Smooth muscle cell (in vitro differentiated cells): ENCODE data around the gene SNX24. TPM values are rescaled to one million over a fixed set of nuclear protein-coding genes. Genes with fewer than 3 reads are reported as not detected.
A peak's percentile ranks its signal among the peaks of the same experiment; 100 is the strongest.

Source experiments
- DNase-seq: peaks from one replicate; lab custom pipeline; 2025; ENCODE audit not compliant: unreplicated experiment; lab: John Stamatoyannopoulos, UW
- H2AFZ ChIP-seq: fragments of 200-600 bp; sonication (generic); 2 replicates; pipeline ENCODE4 v1.6.0; 2016; ENCODE audit warnings: antibody characterized with exemption, low read depth, mild to moderate bottlenecking
- H3F3A ChIP-seq: fragments of 200-600 bp; sonication (generic); 2 replicates; pipeline ENCODE4 v1.6.0; 2017; ENCODE audit warnings: antibody characterized with exemption, low read depth
- H3K27ac ChIP-seq: fragments of 200-600 bp; sonication (generic); 2 replicates; pipeline ENCODE4 v1.5.1; 2016; ENCODE audit warnings: low read depth, mild to moderate bottlenecking
- H3K27me3 ChIP-seq: fragments of 200-600 bp; sonication (generic); 2 replicates; pipeline ENCODE4 v1.6.1; 2016; ENCODE audit warnings: low read depth, mild to moderate bottlenecking
- H3K36me3 ChIP-seq: fragments of 200-600 bp; sonication (generic); 2 replicates; pipeline ENCODE4 v1.5.1; 2016; ENCODE audit warnings: low read depth
- H3K4me1 ChIP-seq: fragments of 200-600 bp; sonication (generic); 2 replicates; pipeline ENCODE4 v1.5.1; 2016; ENCODE audit warnings: low read depth
- H3K4me2 ChIP-seq: fragments of 200-600 bp; sonication (generic); 2 replicates; pipeline ENCODE4 v1.6.0; 2016; ENCODE audit warnings: mild to moderate bottlenecking
- H3K4me3 ChIP-seq: fragments of 200-600 bp; sonication (generic); 2 replicates; pipeline ENCODE4 v1.5.1; 2016; ENCODE audit warnings: mild to moderate bottlenecking
- H3K79me2 ChIP-seq: fragments of 200-600 bp; sonication (generic); 2 replicates; pipeline ENCODE4 v1.6.0; 2016; ENCODE audit warnings: low read depth, mild to moderate bottlenecking
- H3K9ac ChIP-seq: fragments of 200-600 bp; sonication (generic); 2 replicates; pipeline ENCODE4 v1.6.0; 2016; ENCODE audit warnings: low read depth
- H3K9me3 ChIP-seq: fragments of 200-600 bp; sonication (generic); replicated peaks from 2 replicates; pipeline ENCODE4 v1.5.1; 2016; ENCODE audit warnings: low read depth
- H4K20me1 ChIP-seq: fragments of 200-600 bp; sonication (generic); 2 replicates; pipeline ENCODE4 v1.6.0; 2016; ENCODE audit warnings: low read depth
- WGBS: methylation state at CpG from one replicate; pipeline ENCODE4 v1.1.7; 2016; ENCODE audit warnings: low lambda C conversion rate; 5-methylcytosine and 5-hydroxymethylcytosine counted together
- polyA plus RNA-seq: library from polyadenylated mRNA; unstranded; fragments of >200 nt; fragmentation: Nextera tagmentation; extraction: Ambion mirVana; gene quantifications from 2 replicates; pipeline ENCODE4 v1.2.1, GENCODE V29; 2016
- total RNA-seq: library from RNA; depleted of rRNA; stranded (reverse); fragments of >200 nt; gene quantifications from 2 replicates; pipeline ENCODE4 v1.2.3, GENCODE V29; 2014
- TF ChIP-seq, protein P1 (sequence below): fragments of 200-600 bp; sonication (generic); IDR thresholded peaks from 2 replicates; pipeline ENCODE4 v1.5.1; 2017; ENCODE audit warnings: borderline replicate concordance, mild to moderate bottlenecking, antibody characterized with exemption; ENCODE audit not compliant: insufficient read depth, poor library complexity, severe bottlenecking

SNX24 gene
- total and polyA plus RNA-seq, 2 experiments from 2014 or later = 15.3 to 44.9 TPM

DNA sequence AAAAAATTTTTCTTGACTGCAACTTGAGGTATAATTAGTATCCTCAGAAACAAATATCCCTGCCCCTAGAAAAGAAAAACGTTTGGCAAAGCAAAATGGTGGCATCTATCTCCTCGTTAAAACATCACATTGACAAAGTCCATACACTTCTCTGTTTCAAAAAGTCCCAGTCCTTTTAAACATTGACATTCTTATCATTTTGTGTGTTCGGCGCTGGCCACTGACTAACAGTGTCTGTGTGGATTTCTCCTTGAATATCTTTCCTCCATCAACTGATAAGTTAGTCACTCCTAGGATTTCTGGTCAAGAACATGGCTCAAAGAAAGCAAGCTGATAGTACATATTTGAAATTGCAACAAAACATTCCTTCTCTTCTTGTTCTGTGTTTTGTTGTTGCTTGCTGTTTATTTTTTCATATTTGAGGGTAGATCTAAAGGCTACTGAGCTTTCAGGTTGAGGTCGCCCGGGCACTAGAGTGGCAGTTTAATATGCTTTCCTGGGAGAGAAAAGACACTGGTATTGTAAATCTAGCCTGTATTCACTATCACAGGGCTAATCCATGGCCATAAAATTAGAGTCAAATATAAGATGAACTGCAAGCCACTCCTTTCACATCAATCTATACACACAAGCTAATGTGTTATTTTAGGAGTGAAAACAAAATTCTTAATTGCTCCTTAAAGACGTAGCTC lies 199.7 kb downstream of the SNX24 start:
- H2AFZ ChIP-seq = peak overlapping the region; percentile 12
- no peaks in the 10 kb centered on the region for H3K9me3 ChIP-seq
- H3K36me3 ChIP-seq = no peaks in the 10 kb centered on the region
- no peaks in the 10 kb centered on the region for H4K20me1 ChIP-seq
- H3K4me3 ChIP-seq = peak overlapping the region; percentile 20
- H3K79me2 ChIP-seq = peaks cover 23% of the 10 kb centered on the region
- H3K9ac ChIP-seq = no peak overlapping the region
- no peak for DNase-seq
- H3F3A ChIP-seq = peaks cover 8% of the 10 kb centered on the region
- no peaks in the 10 kb centered on the region for H3K27me3 ChIP-seq
- WGBS = 10% methylated on average over 7 of the region's 7 CpGs
- H3K27ac ChIP-seq = peak overlapping the region; percentile 28
- peak overlapping the region; percentile 76 for H3K4me2 ChIP-seq
- TF ChIP-seq, protein P1, sequence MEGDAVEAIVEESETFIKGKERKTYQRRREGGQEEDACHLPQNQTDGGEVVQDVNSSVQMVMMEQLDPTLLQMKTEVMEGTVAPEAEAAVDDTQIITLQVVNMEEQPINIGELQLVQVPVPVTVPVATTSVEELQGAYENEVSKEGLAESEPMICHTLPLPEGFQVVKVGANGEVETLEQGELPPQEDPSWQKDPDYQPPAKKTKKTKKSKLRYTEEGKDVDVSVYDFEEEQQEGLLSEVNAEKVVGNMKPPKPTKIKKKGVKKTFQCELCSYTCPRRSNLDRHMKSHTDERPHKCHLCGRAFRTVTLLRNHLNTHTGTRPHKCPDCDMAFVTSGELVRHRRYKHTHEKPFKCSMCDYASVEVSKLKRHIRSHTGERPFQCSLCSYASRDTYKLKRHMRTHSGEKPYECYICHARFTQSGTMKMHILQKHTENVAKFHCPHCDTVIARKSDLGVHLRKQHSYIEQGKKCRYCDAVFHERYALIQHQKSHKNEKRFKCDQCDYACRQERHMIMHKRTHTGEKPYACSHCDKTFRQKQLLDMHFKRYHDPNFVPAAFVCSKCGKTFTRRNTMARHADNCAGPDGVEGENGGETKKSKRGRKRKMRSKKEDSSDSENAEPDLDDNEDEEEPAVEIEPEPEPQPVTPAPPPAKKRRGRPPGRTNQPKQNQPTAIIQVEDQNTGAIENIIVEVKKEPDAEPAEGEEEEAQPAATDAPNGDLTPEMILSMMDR = no peak
- H3K4me1 ChIP-seq = no peaks in the 10 kb centered on the region

DNA sequence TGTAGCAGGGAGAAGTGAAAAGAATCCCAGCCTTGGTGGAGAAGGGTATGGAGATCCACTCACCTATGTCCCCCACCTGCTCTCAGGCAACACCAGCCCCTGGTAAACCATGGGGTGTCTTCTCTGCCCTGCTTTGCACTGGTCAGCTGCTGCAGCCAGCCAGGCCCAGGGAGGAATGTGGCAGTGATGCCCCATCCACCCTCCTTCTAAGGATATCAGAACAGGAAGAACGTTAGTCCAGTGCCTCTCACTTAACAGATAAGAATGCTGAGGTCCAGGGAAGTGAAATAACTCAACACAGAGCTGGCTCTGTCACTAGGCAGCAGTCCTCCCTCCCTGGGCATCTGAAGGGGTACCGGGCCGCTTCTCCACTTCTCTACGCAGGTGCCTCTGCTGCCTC lies 200.8 kb downstream of the SNX24 start:
- Histone ChIP-seq H3K36me3 (no peaks in the 10 kb centered on the region), H4K20me1 (no peaks in the 10 kb centered on the region), H3K4me3 (no peak overlapping the region), H3K27me3 (no peaks in the 10 kb centered on the region), H3K4me1 (no peaks in the 10 kb centered on the region), H3F3A (peaks cover 8% of the 10 kb centered on the region), H3K79me2 (peaks cover 16% of the 10 kb centered on the region), H3K9me3 (no peaks in the 10 kb centered on the region), H2AFZ (no peak overlapping the region), H3K27ac (no peak overlapping the region), H3K4me2 (peak overlapping the region; percentile 28), H3K9ac (no peak overlapping the region)
- TF ChIP-seq, protein P1 = no peak
- 57% methylated on average over 4 of the region's 4 CpGs for WGBS
- no peak for DNase-seq

- H3K9ac ChIP-seq = no peak overlapping the region
- WGBS = 44% methylated on average over 1 of the region's 1 CpG
- H3K27me3 ChIP-seq = no peaks in the 10 kb centered on the region
- no peak for DNase-seq
- no peak overlapping the region for H3K4me3 ChIP-seq
- H3F3A ChIP-seq = peaks cover 8% of the 10 kb centered on the region
- H3K79me2 ChIP-seq = peaks cover 5% of the 10 kb centered on the region
- no peaks in the 10 kb centered on the region for H3K4me1 ChIP-seq
- H3K4me2 ChIP-seq = no peak overlapping the region
- no peaks in the 10 kb centered on the region for H4K20me1 ChIP-seq
- TF ChIP-seq, protein P1 = no peak
- H3K27ac ChIP-seq = peak overlapping the region; percentile 4
- no peak overlapping the region for H2AFZ ChIP-seq
- H3K36me3 ChIP-seq = no peaks in the 10 kb centered on the region
- no peaks in the 10 kb centered on the region for H3K9me3 ChIP-seq
Observed at GRCh38 chr5:123047706-123048105, 202.3 kb downstream of the SNX24 start.

DNA sequence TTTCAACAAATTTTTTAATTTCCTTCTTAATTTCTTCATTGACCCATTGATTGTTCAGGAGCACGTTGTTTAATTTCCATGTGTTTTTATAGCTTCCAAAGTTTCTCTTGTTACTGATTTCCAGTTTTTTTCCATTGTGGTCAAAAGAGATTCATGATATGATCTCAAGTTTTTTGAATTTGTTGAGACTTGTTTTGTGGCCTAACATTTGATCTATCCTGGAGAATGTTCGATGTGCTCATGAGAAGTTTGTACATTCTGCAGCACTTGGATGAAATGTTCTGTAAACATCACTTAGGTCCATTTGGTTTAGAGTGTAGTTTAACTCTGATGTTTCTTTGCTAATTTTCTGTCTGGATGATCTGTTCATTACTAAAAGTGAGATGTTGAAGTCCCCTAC lies 205.8 kb downstream of the SNX24 start:
- no peaks in the 10 kb centered on the region for H3K79me2 ChIP-seq
- no peak for DNase-seq
- WGBS = 93% methylated on average over 2 of the region's 2 CpGs
- no peaks in the 10 kb centered on the region for H3K27me3 ChIP-seq
- TF ChIP-seq, protein P1 = no peak
- no peak overlapping the region for H3K4me3 ChIP-seq
- no peaks in the 10 kb centered on the region for H3K9me3 ChIP-seq
- H3K9ac ChIP-seq = no peak overlapping the region
- no peaks in the 10 kb centered on the region for H3F3A ChIP-seq
- no peaks in the 10 kb centered on the region for H3K4me1 ChIP-seq
- H4K20me1 ChIP-seq = no peaks in the 10 kb centered on the region
- no peak overlapping the region for H3K27ac ChIP-seq
- H2AFZ ChIP-seq = no peak overlapping the region
- H3K4me2 ChIP-seq = no peak overlapping the region
- no peaks in the 10 kb centered on the region for H3K36me3 ChIP-seq
